Subcutaneous adipose tissue (tissue), 4 donors: Measurements from ENCODE around the gene GPSM1. TPM values are rescaled to one million over a fixed set of nuclear protein-coding genes. Genes with fewer than 3 reads are reported as not detected.

ENCODE experiments used
- CTCF ChIP-seq: fragments of 450-650 bp; IDR thresholded peaks from one replicate; pipeline ENCODE4 v1.5.1; 2016; ENCODE audit warnings: low read depth, mild to moderate bottlenecking, control low read depth, antibody characterized with exemption, moderate library complexity
- total RNA-seq, 4 donors: library from RNA; depleted of rRNA; stranded (reverse); fragments of >200 nt; gene quantifications; one replicate each; pipeline ENCODE4 v1.1.0, GENCODE V29; 2016

The GPSM1 gene
- total RNA-seq, 4 donors from 2014 or later: 2.1 to 5.8 (median 4.1) TPM

DNA sequence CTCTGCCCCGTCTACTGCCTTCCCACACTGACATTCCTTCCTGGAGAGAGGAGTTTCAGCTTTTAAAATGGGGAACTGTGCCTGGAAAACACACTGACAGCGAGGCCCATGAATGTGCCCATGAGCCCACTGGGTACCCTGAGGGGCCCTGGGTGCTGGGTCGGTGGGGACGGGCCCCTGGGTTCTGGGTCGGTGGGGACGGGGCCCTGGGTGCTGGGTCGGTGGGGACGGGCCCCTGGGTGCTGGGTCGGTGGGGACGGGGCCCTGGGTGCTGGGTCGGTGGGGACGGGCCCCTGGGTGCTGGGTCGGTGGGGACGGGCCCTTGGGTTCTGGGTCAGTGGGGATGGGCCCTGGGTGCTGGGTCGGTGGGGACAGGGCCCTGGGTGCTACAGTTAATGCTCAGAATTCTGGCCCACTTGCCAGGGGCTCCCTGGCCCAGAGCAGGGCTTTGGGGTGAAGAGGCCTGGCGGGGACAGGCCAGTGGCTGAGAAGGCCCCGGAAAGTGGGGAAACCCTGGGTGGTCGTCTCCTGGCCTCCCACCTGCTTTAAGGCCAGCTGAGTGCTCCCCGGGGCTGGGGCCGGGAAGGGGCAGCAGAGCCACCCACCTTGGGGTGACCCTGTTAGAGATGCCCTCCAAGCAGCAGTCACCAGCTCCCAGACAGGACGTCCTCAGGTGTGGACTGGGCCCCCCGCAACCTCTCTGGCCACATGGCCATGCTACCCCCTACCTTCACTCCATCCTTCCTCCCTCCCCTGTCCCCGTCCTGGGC, 2.5 kb downstream of the GPSM1 start:
- no peak for TF ChIP-seq CTCF

- TF ChIP-seq CTCF: no peak
These were observed 3.2 kb downstream of the GPSM1 start for GRCh38 chr9:136330406-136330990.

- no peak for TF ChIP-seq CTCF
These were observed 3.7 kb downstream of the GPSM1 start for GRCh38 chr9:136331030-136331429.

- TF ChIP-seq CTCF: no peak
These were observed 4.5 kb downstream of the GPSM1 start for GRCh38 chr9:136331556-136332481.

GRCh38 chr9:136332482-136332983, 5.2 kb downstream of the GPSM1 start:
- no peak for TF ChIP-seq CTCF

DNA sequence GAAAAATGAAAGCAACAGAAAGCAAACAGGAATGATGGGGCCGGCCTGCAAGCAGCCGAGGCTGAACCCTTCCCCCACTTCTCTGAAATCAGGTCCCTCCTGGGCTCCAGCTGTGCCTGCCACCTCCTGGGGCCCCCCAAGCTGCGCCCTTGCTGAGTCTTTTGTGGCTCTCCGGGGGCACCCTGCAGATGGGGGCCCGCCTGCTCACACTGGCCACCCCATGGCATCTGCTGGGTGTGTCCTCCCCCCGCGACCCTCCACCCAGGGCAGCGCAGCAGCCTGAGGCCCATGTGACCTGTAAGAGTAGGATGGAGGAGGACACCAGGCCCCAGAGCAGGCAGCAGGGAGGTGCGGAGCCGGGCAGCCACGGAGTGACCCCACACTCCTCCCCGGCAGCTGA, 5.7 kb downstream of the GPSM1 start:
- TF ChIP-seq CTCF: no peak

DNA sequence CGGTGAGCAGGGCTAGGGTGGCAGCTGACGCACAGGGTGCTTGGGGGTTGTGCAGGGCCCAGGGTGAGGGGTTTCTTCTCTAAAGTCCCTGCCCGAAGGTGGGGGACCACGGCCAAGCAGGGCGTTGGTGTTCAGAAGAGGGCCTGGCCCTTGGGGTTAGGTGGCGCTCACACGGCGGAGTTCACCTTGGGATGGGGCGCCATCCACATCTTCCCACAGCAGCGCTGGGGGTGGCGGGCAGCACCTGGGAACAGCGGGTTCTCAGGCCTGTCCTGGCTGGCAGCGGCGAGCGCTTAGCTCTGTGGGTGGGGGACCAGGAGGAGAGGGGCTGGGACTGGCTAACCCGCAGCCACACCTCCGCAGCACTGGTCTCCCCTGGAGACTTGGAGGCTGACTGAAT, 6.1 kb downstream of the GPSM1 start:
- TF ChIP-seq CTCF: no peak
